BJ (cell line): ENCODE results near the gene MAML3. TPM values are rescaled to one million over a fixed set of nuclear protein-coding genes. Genes with fewer than 3 reads are reported as not detected.

ENCODE experiments used
- CTCF ChIA-PET: fragments of 350-600 bp; formaldehyde crosslinking; extraction: SDS; loops from one replicate; lab custom pipeline; 2021; ENCODE audit warnings: antibody characterized with exemption, inconsistent platforms; lab: Yijun Ruan, JAX
- POLR2A ChIA-PET: fragments of 300-600 bp; sonication (Branson Sonifier 250); formaldehyde crosslinking; extraction: SDS; loops from one replicate; lab custom pipeline; 2021; ENCODE audit warnings: antibody characterized with exemption; lab: Charles Lee
- DNase-seq: peaks from one replicate; pipeline ENCODE4 v3.0.0-alpha.2; 2011; ENCODE audit warnings: low read depth
- H3K27me3 ChIP-seq: 2 replicates; pipeline ENCODE4 v1.6.0; 2011; ENCODE audit warnings: low read length; ENCODE audit not compliant: control insufficient read depth, insufficient read depth
- H3K36me3 ChIP-seq: 2 replicates; pipeline ENCODE4 v1.5.1; 2011; ENCODE audit warnings: low read length; ENCODE audit not compliant: control insufficient read depth, insufficient read depth
- H3K4me3 ChIP-seq: 2 replicates; pipeline ENCODE4 v1.5.1; 2011; ENCODE audit warnings: low read depth, mild to moderate bottlenecking, control low read depth, low read length
- CTCF ChIP-seq: IDR thresholded peaks from 2 replicates; pipeline ENCODE4 v1.5.1; 2011; ENCODE audit warnings: low read depth, mild to moderate bottlenecking, control low read depth, inconsistent platforms, low read length, moderate library complexity; ENCODE audit not compliant: insufficient read depth
- polyA plus RNA-seq: library from polyadenylated mRNA; depleted of rRNA; stranded (reverse); fragments of >200 nt; gene quantifications from 2 replicates; pipeline ENCODE4 v1.2.3, GENCODE V29; 2011

MAML3 gene
- polyA plus RNA-seq, 1 experiment, result 1.6 TPM

GRCh38 chr4:140133576-140133975, 20.4 kb downstream of the MAML3 start:
- no peak for DNase-seq
- ChIA-PET POLR2A (no interaction called here), CTCF (no interaction called here)
- Histone ChIP-seq H3K27me3 (no peaks in the 10 kb centered on the region), H3K36me3 (no peaks in the 10 kb centered on the region), H3K4me3 (no peak overlapping the region)
- no peak for TF ChIP-seq CTCF

GRCh38 chr4:140131675-140132229, 22.2 kb downstream of the MAML3 start:
- TF ChIP-seq CTCF, result no peak
- no peaks in the 10 kb centered on the region for H3K27me3 ChIP-seq
- H3K36me3 ChIP-seq, result no peaks in the 10 kb centered on the region
- no peak for DNase-seq
- ChIA-PET CTCF (interaction anchor here (0.6 kb wide), 1 partner anchor 9 kb away, joined by 3 read pairs; no protein-coding TSS in a partner anchor), POLR2A (no interaction called here)
- H3K4me3 ChIP-seq, result no peak overlapping the region

- no peak overlapping the region for H3K4me3 ChIP-seq
- no peak for TF ChIP-seq CTCF
- DNase-seq, result no peak
- H3K27me3 ChIP-seq, result no peaks in the 10 kb centered on the region
- ChIA-PET POLR2A (no interaction called here), CTCF (no interaction called here)
- H3K36me3 ChIP-seq, result no peaks in the 10 kb centered on the region
These were observed 23.3 kb downstream of the MAML3 start for GRCh38 chr4:140130677-140131076.

- ChIA-PET POLR2A (no interaction called here), CTCF (interaction anchor here (0.8 to 1.6 kb wide), 2 partner anchors 11 to 30 kb away, joined by 3 to 4 read pairs; no protein-coding TSS in a partner anchor)
- TF ChIP-seq CTCF, result no peak
- Histone ChIP-seq H3K27me3 (no peaks in the 10 kb centered on the region), H3K36me3 (no peaks in the 10 kb centered on the region), H3K4me3 (no peak overlapping the region)
- no peak for DNase-seq
These were observed 26.6 kb downstream of the MAML3 start for GRCh38 chr4:140127422-140127821.

- ChIA-PET CTCF (no interaction called here), POLR2A (no interaction called here)
- no peak for DNase-seq
- H3K27me3 ChIP-seq, result no peaks in the 10 kb centered on the region
- H3K36me3 ChIP-seq, result no peaks in the 10 kb centered on the region
- no peak overlapping the region for H3K4me3 ChIP-seq
- TF ChIP-seq CTCF, result no peak
These were observed 27.7 kb downstream of the MAML3 start for GRCh38 chr4:140126261-140126660.
